ENCODE measurements around the gene MLH3. TPM values are rescaled to one million over a fixed set of nuclear protein-coding genes. Genes with fewer than 3 reads are reported as not detected.
A peak's percentile ranks its signal among the peaks of the same experiment; 100 is the strongest.

Gene MLH3
- total and polyA plus RNA-seq, 2 of the 13 experiments (the other 11 are each of a cell fraction or from before 2014, with no cell fraction given): 14.4 to 24.8 TPM

GRCh38 chr14:74977901-74978385, 73.3 kb downstream of the MLH3 start:
- H2AFZ ChIP-seq (ENCODE audit: low read length): no peak overlapping the region
- no peak for TF ChIP-seq ZNF501 (CRISPR knock-in tag; IDR thresholded peaks at IDR 0.05)
- TF ChIP-seq ZNF687 (CRISPR knock-in tag; IDR thresholded peaks at IDR 0.05): peak; percentile 27; the same call in 1 of the 2 replicates
- TF ChIP-seq ZKSCAN8 (CRISPR knock-in tag; IDR thresholded peaks at IDR 0.05; ENCODE audit: borderline replicate concordance): no peak
- TF ChIP-seq CEBPG (CRISPR knock-in tag; IDR thresholded peaks at IDR 0.05): no peak
- no peaks in the 10 kb centered on the region for H3K9me3 ChIP-seq (ENCODE audit: low read length)
- no peak overlapping the region for H3K27ac ChIP-seq (ENCODE audit: extremely low read length, insufficient read depth, low read length)
- ChIA-PET CTCF (ENCODE audit: low intra/inter-chr PET ratio, low total read pairs) (no interaction called here), POLR2A (interaction anchor here (0.7 to 1.4 kb wide), 2 partner anchors 23 to 26 kb away, joined by 3 to 8 read pairs; partner anchors contain the start of gene PGF)
- DNase-seq (ENCODE audit: low spot score) (no peak), FAIRE-seq (no peak), ATAC-seq (no peak)
- no TSS peak for BruUV-seq (replicated peaks)
- no peaks in the 10 kb centered on the region for H4K20me1 ChIP-seq (ENCODE audit: insufficient read depth, low read length)
- no peak overlapping the region for H3K4me2 ChIP-seq (ENCODE audit: low read depth, low read length)
- WGBS (ENCODE audit: low lambda C conversion rate): 12% methylated on average over 6 of the region's 6 CpGs
- H3K27me3 ChIP-seq (ENCODE audit: control insufficient read depth in 1 of 2, insufficient read depth in 2 of 2, low read length in 2 of 2): peaks cover 0 to 51% of the 10 kb centered on the region in 2 experiments; a peak in 4 of 5 replicates
- intact Hi-C loops (cut with micrococcal nuclease; ENCODE audit: unreplicated experiment) (no loop called here), in situ Hi-C loops (cut with HindIII; ENCODE audit: extremely low pct_ligation_motif_present, low pct_unique_long_range_greater_than_20kb) (no loop called here)
- no peak overlapping the region for H3K9ac ChIP-seq (ENCODE audit: insufficient read depth, low read depth, low read length)
- H3K79me2 ChIP-seq (ENCODE audit: insufficient read depth, low read length): no peaks in the 10 kb centered on the region
- no peak overlapping the region; a peak in 1 of 6 replicates for H3K4me3 ChIP-seq (replicated peaks in 1 of 3; ENCODE audit: insufficient read depth in 1 of 3, low read depth in 2 of 3, low read length in 3 of 3)
- H3K36me3 ChIP-seq (replicated peaks in 1 of 2; ENCODE audit: control insufficient read depth in 1 of 2, insufficient read depth in 2 of 2, low read length in 2 of 2): no peaks in the 10 kb centered on the region
- H3K4me1 ChIP-seq (ENCODE audit: insufficient read depth, low read length): peaks cover 46% of the 10 kb centered on the region

Data from HepG2 (cell line).